ENCODE results near the gene SCFD2. TPM values are rescaled to one million over a fixed set of nuclear protein-coding genes. Genes with fewer than 3 reads are reported as not detected.

Gene SCFD2
- polyA plus RNA-seq, 3 donors = 5.4 to 9.4 (median 6.7) TPM

- peaks cover 2% of the 10 kb centered on the region for H3K4me1 Mint-ChIP-seq
- intact Hi-C loops (cut with micrococcal nuclease) = no loop called here
- 100% methylated on average over 1 of the region's 2 CpGs for WGBS (ENCODE audit: insufficient coverage)
Measured at GRCh38 chr4:53232371-53232770, 133.5 kb downstream of the SCFD2 start.

GRCh38 chr4:53228036-53228435 lies 137.8 kb downstream of the SCFD2 start:
- no peak for DNase-seq
- no peaks in the 10 kb centered on the region for H3K36me3 Mint-ChIP-seq
- H3K36me3 ChIP-seq (replicated peaks in 1 of 2; ENCODE audit: control insufficient read depth in 1 of 2, insufficient read depth in 2 of 2, low read length in 2 of 2) = no peaks in the 10 kb centered on the region
- no peak overlapping the region for H3K27ac ChIP-seq (ENCODE audit: low read depth in 1 of 2, low read length in 2 of 2)
- no peak for TF ChIP-seq CTCF (IDR thresholded peaks at IDR 0.05)
- H3K27me3 Mint-ChIP-seq (ENCODE audit: low read depth in 3 of 3) = peaks cover 0 to 1% (median 0%) of the 10 kb centered on the region in 3 donors
- no peak overlapping the region for H2AFZ ChIP-seq (ENCODE audit: insufficient read depth, low read depth, low read length, poor library complexity, severe bottlenecking)
- peaks cover 2% of the 10 kb centered on the region for H3K4me1 Mint-ChIP-seq
- H3K27ac Mint-ChIP-seq = no peak overlapping the region
- no peaks in the 10 kb centered on the region for H4K20me1 ChIP-seq (ENCODE audit: insufficient read depth, low read length)
- no peaks in the 10 kb centered on the region for H3K79me2 ChIP-seq (ENCODE audit: insufficient read depth, low read length)
- H3K4me3 ChIP-seq (replicated peaks in 1 of 3; ENCODE audit: low read depth in 2 of 3, low read length in 3 of 3) = no peak overlapping the region
- H3K4me1 ChIP-seq (ENCODE audit: control insufficient read depth in 1 of 2, insufficient read depth in 2 of 2, low read length in 2 of 2) = no peaks in the 10 kb centered on the region
- H3K27me3 ChIP-seq (ENCODE audit: control insufficient read depth in 2 of 2, insufficient read depth in 2 of 2, low read length in 2 of 2) = no peaks in the 10 kb centered on the region
- no peak overlapping the region for H3K4me3 Mint-ChIP-seq
- H3K9me3 Mint-ChIP-seq = peaks cover 0 to 3% (median 0%) of the 10 kb centered on the region in 7 donors
- H3K9me3 ChIP-seq (replicated peaks in 1 of 2; ENCODE audit: control insufficient read depth in 1 of 2, insufficient read depth in 1 of 2, low read length in 2 of 2) = no peaks in the 10 kb centered on the region
- intact Hi-C loops (cut with micrococcal nuclease) = no loop called here
- H3K4me2 ChIP-seq (replicated peaks; ENCODE audit: extremely low read depth, low read length, poor library complexity, severe bottlenecking) = no peak overlapping the region
- no CpG with 5 or more reads among the region's 1 CpG for WGBS (ENCODE audit: insufficient coverage)
- no peak overlapping the region for H3K9ac ChIP-seq (ENCODE audit: insufficient read depth, low read length, poor library complexity, severe bottlenecking)

More at GRCh38 chr4:53232371-53232770, 133.5 kb downstream of the SCFD2 start:
- Mint-ChIP-seq H3K36me3 (peaks cover 0 to 2% of the 10 kb centered on the region in 2 donors), H3K27ac (no peak overlapping the region), H3K27me3 (ENCODE audit: low read depth in 3 of 3) (no peaks in the 10 kb centered on the region), H3K4me3 (no peak overlapping the region), H3K9me3 (peaks cover 0 to 3% (median 0%) of the 10 kb centered on the region in 7 donors)
- Histone ChIP-seq H3K27me3 (ENCODE audit: control insufficient read depth in 2 of 2, insufficient read depth in 2 of 2, low read length in 2 of 2) (no peaks in the 10 kb centered on the region), H3K36me3 (replicated peaks in 1 of 2; ENCODE audit: control insufficient read depth in 1 of 2, insufficient read depth in 2 of 2, low read length in 2 of 2) (no peaks in the 10 kb centered on the region), H2AFZ (ENCODE audit: insufficient read depth, low read depth, low read length, poor library complexity, severe bottlenecking) (no peak overlapping the region), H3K4me1 (ENCODE audit: control insufficient read depth in 1 of 2, insufficient read depth in 2 of 2, low read length in 2 of 2) (no peaks in the 10 kb centered on the region), H3K9me3 (replicated peaks in 1 of 2; ENCODE audit: control insufficient read depth in 1 of 2, insufficient read depth in 1 of 2, low read length in 2 of 2) (no peaks in the 10 kb centered on the region), H3K4me3 (replicated peaks in 1 of 3; ENCODE audit: low read depth in 2 of 3, low read length in 3 of 3) (no peak overlapping the region), H3K27ac (ENCODE audit: low read depth in 1 of 2, low read length in 2 of 2) (no peak overlapping the region), H3K4me2 (replicated peaks; ENCODE audit: extremely low read depth, low read length, poor library complexity, severe bottlenecking) (no peak overlapping the region), H3K9ac (ENCODE audit: insufficient read depth, low read length, poor library complexity, severe bottlenecking) (no peak overlapping the region), H3K79me2 (ENCODE audit: insufficient read depth, low read length) (no peaks in the 10 kb centered on the region), H4K20me1 (ENCODE audit: insufficient read depth, low read length) (no peaks in the 10 kb centered on the region)
- DNase-seq = no peak
- TF ChIP-seq CTCF (IDR thresholded peaks at IDR 0.05) = no peak
